HCT116 (cell line): ENCODE data around the gene TENM3. TPM values are rescaled to one million over a fixed set of nuclear protein-coding genes. Genes with fewer than 3 reads are reported as not detected.

Experiments
- ATAC-seq: fragments of 200-7000 bp; cut with Tn5 transposase; 2 replicates; pipeline ENCODE4 v1.9.1; 2020; ENCODE audit warnings: mild to moderate bottlenecking, moderate library complexity
- BruUV-seq: library from RNA; stranded (reverse); fragments of 400-500 nt; replicated peaks from 2 replicates; lab custom pipeline; 2021; lab: Mats Ljungman, UMichigan
- CTCF ChIA-PET: fragments of 300-600 bp; sonication (Branson Sonifier 250); formaldehyde crosslinking; loops from one replicate; lab custom pipeline; 2021; ENCODE audit warnings: antibody characterized with exemption; lab: Charles Lee
- POLR2A ChIA-PET: fragments of 300-600, 350-600 bp; sonication (Branson Sonifier 250); formaldehyde crosslinking; loops from one replicate; lab custom pipeline; 2021; ENCODE audit warnings: antibody characterized with exemption; lab: Charles Lee
- RAD21 ChIA-PET, 2 experiments: fragments of 300-600 bp; sonication (Branson Sonifier 250); formaldehyde crosslinking; loops; one replicate each; lab custom pipeline; 2023; ENCODE audit warnings: low total read pairs in 2 of 2; ENCODE audit not compliant: uncharacterized antibody in 2 of 2, unreplicated experiment in 2 of 2, low non-redundant PET in 1 of 2; lab: Charles Lee
- DNase-seq: peaks from one replicate; pipeline ENCODE4 v3.0.0-alpha.2; 2010; ENCODE audit warnings: low read depth, low spot score
- H2AFZ ChIP-seq: fragments of 200-600 bp; shearing (Covaris generic), sonication (generic); 2 replicates; pipeline ENCODE4 v1.6.1; 2017; ENCODE audit warnings: low read depth, mixed run types, mixed read lengths, antibody characterized with exemption, low read length; ENCODE audit not compliant: poor library complexity, severe bottlenecking
- H3K27ac ChIP-seq: 2 replicates; pipeline ENCODE4 v1.5.1; 2012; ENCODE audit warnings: low read depth, low read length
- H3K27me3 ChIP-seq: fragments of 200-600 bp; sonication (generic); 2 replicates; pipeline ENCODE4 v1.6.1; 2016; ENCODE audit warnings: mixed run types, low read length, mixed read lengths; ENCODE audit not compliant: insufficient read depth
- H3K36me3 ChIP-seq, 2 experiments: fragments of 200-500 bp in 1 of 2; fragments of 200-600 bp in 1 of 2; sonication (Bioruptor generic) in 1 of 2; sonication (generic) in 1 of 2; 2 replicates each; pipeline versions ENCODE4 v1.5.1 to v1.6.1; 2014 to 2016; ENCODE audit warnings: low read length in 2 of 2, inconsistent platforms in 1 of 2, mixed read lengths in 1 of 2, mixed run types in 1 of 2; ENCODE audit not compliant: insufficient read depth in 2 of 2, control insufficient read depth in 1 of 2
- H3K4me1 ChIP-seq, 2 experiments: fragments of 200-600 bp in 1 of 2; sonication (generic) in 1 of 2; 2 replicates each; pipeline versions ENCODE4 v1.5.1 to v1.6.1; 2012 to 2017; ENCODE audit warnings: low read length in 2 of 2, inconsistent platforms in 1 of 2, mild to moderate bottlenecking in 1 of 2, mixed read lengths in 1 of 2, mixed run types in 1 of 2, moderate library complexity in 1 of 2; ENCODE audit not compliant: insufficient read depth in 2 of 2, control insufficient read depth in 1 of 2
- H3K4me2 ChIP-seq: fragments of 200-600 bp; sonication (generic); 2 replicates; pipeline ENCODE4 v1.6.1; 2017; ENCODE audit warnings: mixed run types, low read length, mixed read lengths
- H3K4me3 ChIP-seq, 2 experiments: fragments of 200-600 bp in 1 of 2; sonication (generic) in 1 of 2; replicated peaks in 1 of 2; 2 replicates each; pipeline ENCODE4 v1.5.1; 2011 to 2016; ENCODE audit warnings: low read length in 2 of 2, control low read depth in 1 of 2, low read depth in 1 of 2, mild to moderate bottlenecking in 1 of 2, mixed read lengths in 1 of 2, mixed run types in 1 of 2
- H3K79me2 ChIP-seq: fragments of 200-600 bp; sonication (generic); 2 replicates; pipeline ENCODE4 v1.6.1; 2017; ENCODE audit warnings: mild to moderate bottlenecking, mixed run types, low read length, moderate library complexity, mixed read lengths; ENCODE audit not compliant: insufficient read depth
- H3K9ac ChIP-seq: fragments of 200-600 bp; sonication (generic); 2 replicates; pipeline ENCODE4 v1.6.1; 2016; ENCODE audit warnings: low read length, mixed read lengths
- H3K9me2 ChIP-seq: fragments of 200-600 bp; sonication (generic), shearing (Covaris generic); 2 replicates; pipeline ENCODE4 v1.6.1; 2017; ENCODE audit warnings: mixed run types, mild to moderate bottlenecking, moderate library complexity; ENCODE audit not compliant: insufficient read depth
- H3K9me3 ChIP-seq, 2 experiments: fragments of 200-500 bp in 1 of 2; fragments of 200-600 bp in 1 of 2; sonication (Bioruptor generic) in 1 of 2; sonication (generic) in 1 of 2; 2 replicates each; pipeline ENCODE4 v1.6.1; 2014 to 2017; ENCODE audit warnings: low read length in 2 of 2, mixed read lengths in 2 of 2, inconsistent platforms in 1 of 2, low read depth in 1 of 2, mild to moderate bottlenecking in 1 of 2, mixed run types in 1 of 2, moderate library complexity in 1 of 2; ENCODE audit not compliant: control insufficient read depth in 1 of 2, insufficient read depth in 1 of 2
- H4K20me1 ChIP-seq: fragments of 200-600 bp; sonication (generic), shearing (Covaris generic); 2 replicates; pipeline ENCODE4 v1.6.1; 2017; ENCODE audit warnings: mixed run types, mild to moderate bottlenecking, moderate library complexity; ENCODE audit not compliant: insufficient read depth
- CEBPB ChIP-seq: IDR thresholded peaks from 2 replicates; pipeline ENCODE4 v1.6.1; 2012; ENCODE audit warnings: low read depth
- CTCF ChIP-seq, 3 experiments: fragments of 200-600 bp in 1 of 3; sonication (generic) in 1 of 3; IDR thresholded peaks in 2 of 3; conservative IDR thresholded peaks in 1 of 3; 2 replicates each; pipeline ENCODE4 v1.5.1; 2012 to 2017; ENCODE audit warnings: low read depth in 2 of 3, low read length in 2 of 3, antibody characterized with exemption in 1 of 3, borderline replicate concordance in 1 of 3, control low read depth in 1 of 3, mild to moderate bottlenecking in 1 of 3, mixed read lengths in 1 of 3, mixed run types in 1 of 3, moderate library complexity in 1 of 3; ENCODE audit not compliant: insufficient read depth in 1 of 3
- POLR2A ChIP-seq: IDR thresholded peaks from 2 replicates; pipeline ENCODE4 v1.7.0; 2011; ENCODE audit warnings: borderline replicate concordance; ENCODE audit not compliant: insufficient read depth, insufficient read length; ENCODE audit errors: extremely low read depth
- POLR2AphosphoS5 ChIP-seq: IDR thresholded peaks from 2 replicates; pipeline ENCODE4 v1.6.1; 2011; ENCODE audit warnings: mild to moderate bottlenecking, low read depth, low read length, moderate library complexity
- REST ChIP-seq: IDR thresholded peaks from 2 replicates; pipeline ENCODE4 v1.6.1; 2012; ENCODE audit warnings: low read depth
- SP1 ChIP-seq: IDR thresholded peaks from 2 replicates; pipeline ENCODE4 v1.6.1; 2012; ENCODE audit warnings: low read depth
- SRF ChIP-seq: IDR thresholded peaks from 2 replicates; pipeline ENCODE4 v1.6.1; 2012; ENCODE audit warnings: low read depth
- TCF7L2 ChIP-seq: IDR thresholded peaks from 2 replicates; pipeline ENCODE4 v1.7.0; 2011; ENCODE audit warnings: borderline replicate concordance, inconsistent platforms; ENCODE audit not compliant: insufficient read depth, insufficient read length; ENCODE audit errors: extremely low read depth
- YY1 ChIP-seq: IDR thresholded peaks from 2 replicates; pipeline ENCODE4 v1.6.1; 2011; ENCODE audit warnings: low read length, low read depth, moderate library complexity, mild to moderate bottlenecking; ENCODE audit not compliant: insufficient replicate concordance; ENCODE audit errors: extremely low read depth
- intact Hi-C: fragments of 100-400 bp; cut with micrococcal nuclease; formaldehyde crosslinking; loops from 2 replicates; pipeline ENCODE4 v1.10.0; 2022
- total RNA-seq: library from RNA; stranded (reverse); gene quantifications from one replicate; pipeline ENCODE4 v1.2.1, GENCODE V29; 2021; ENCODE audit not compliant: unreplicated experiment

TENM3 gene
- total RNA-seq, 1 experiment from 2014 or later, result 0.54 TPM

DNA sequence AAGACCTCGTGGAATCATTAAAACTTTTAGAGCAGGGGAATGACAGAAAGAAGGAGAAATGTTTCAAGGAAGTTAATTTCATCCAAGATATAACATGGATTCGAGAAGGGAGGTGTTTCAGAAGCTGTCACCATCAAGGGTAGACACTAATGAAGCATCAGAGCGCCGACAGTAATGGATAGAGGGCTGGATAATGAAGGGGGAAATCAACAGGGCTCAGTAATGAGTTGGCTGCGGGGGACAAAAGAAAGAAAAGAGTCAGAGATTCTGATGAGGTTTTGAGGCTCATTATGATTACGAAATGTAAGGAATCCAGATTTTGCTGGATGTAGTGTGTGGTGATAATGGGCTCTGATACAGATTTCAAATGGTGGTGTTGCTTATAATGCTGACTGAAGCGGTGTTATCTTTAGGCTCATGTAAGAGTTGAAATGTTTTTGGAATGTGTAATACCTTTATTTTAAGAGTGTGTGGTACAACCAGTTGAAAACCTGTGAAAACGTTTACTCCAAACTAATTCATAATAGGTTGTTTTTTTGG lies 39.3 kb upstream of the TENM3 start:
- H3K36me3 ChIP-seq, result no peaks in the 10 kb centered on the region
- no peak for ATAC-seq
- no peaks in the 10 kb centered on the region for H3K9me2 ChIP-seq
- intact Hi-C loops, result no loop called here
- ChIA-PET POLR2A (no interaction called here), RAD21 (no interaction called here), CTCF (no interaction called here)
- H3K4me2 ChIP-seq, result no peak overlapping the region
- peaks cover 34% of the 10 kb centered on the region for H3K27me3 ChIP-seq
- no peak for TF ChIP-seq SP1
- TF ChIP-seq POLR2AphosphoS5, result no peak
- no peak for TF ChIP-seq SRF
- TF ChIP-seq REST, result no peak
- no peak for TF ChIP-seq CEBPB
- no peak for TF ChIP-seq YY1
- no peak for TF ChIP-seq POLR2A
- no peak for TF ChIP-seq TCF7L2
- no peak for TF ChIP-seq CTCF (IDR thresholded peaks at IDR 0.05 in 2 of 3, conservative IDR thresholded peaks at IDR 0.05 in 1 of 3; ENCODE audit: borderline replicate concordance in 1 of 3, insufficient read depth in 1 of 3, low read depth in 2 of 3, low read length in 2 of 3)
- H3K4me3 ChIP-seq, result no peak overlapping the region
- H3K4me1 ChIP-seq, result no peaks in the 10 kb centered on the region
- H2AFZ ChIP-seq, result no peak overlapping the region
- H3K27ac ChIP-seq, result no peak overlapping the region
- no peaks in the 10 kb centered on the region for H3K9me3 ChIP-seq
- no peak overlapping the region for H3K9ac ChIP-seq
- no peak for DNase-seq
- no peaks in the 10 kb centered on the region for H4K20me1 ChIP-seq
- no TSS peak for BruUV-seq
- H3K79me2 ChIP-seq, result no peaks in the 10 kb centered on the region
